HUES6 (cell line): ENCODE data around the gene MIX23.

Experiments used
- H3K27ac ChIP-seq: 2 replicates; pipeline ENCODE4 v1.7.0; 2013; ENCODE audit warnings: low read depth, mild to moderate bottlenecking, low read length, inconsistent platforms
- H3K27me3 ChIP-seq: 2 replicates; pipeline ENCODE4 v1.6.1; 2013; ENCODE audit warnings: low read length; ENCODE audit not compliant: control insufficient read depth, insufficient read depth
- H3K36me3 ChIP-seq: 2 replicates; pipeline ENCODE4 v1.6.1; 2013; ENCODE audit warnings: low read length; ENCODE audit not compliant: control insufficient read depth, insufficient read depth
- H3K4me1 ChIP-seq: 2 replicates; pipeline ENCODE4 v1.6.1; 2013; ENCODE audit warnings: low read length; ENCODE audit not compliant: control insufficient read depth, insufficient read depth
- H3K4me3 ChIP-seq: 2 replicates; pipeline ENCODE4 v1.5.1; 2013; ENCODE audit warnings: low read depth, low read length
- H3K9ac ChIP-seq: one replicate; pipeline ENCODE4 v1.6.1; 2013; ENCODE audit warnings: mild to moderate bottlenecking, low read length
- H3K9me3 ChIP-seq: 2 replicates; pipeline ENCODE4 v1.6.1; 2013; ENCODE audit warnings: low read depth, low read length; ENCODE audit not compliant: control insufficient read depth, insufficient read depth

Gene MIX23

DNA sequence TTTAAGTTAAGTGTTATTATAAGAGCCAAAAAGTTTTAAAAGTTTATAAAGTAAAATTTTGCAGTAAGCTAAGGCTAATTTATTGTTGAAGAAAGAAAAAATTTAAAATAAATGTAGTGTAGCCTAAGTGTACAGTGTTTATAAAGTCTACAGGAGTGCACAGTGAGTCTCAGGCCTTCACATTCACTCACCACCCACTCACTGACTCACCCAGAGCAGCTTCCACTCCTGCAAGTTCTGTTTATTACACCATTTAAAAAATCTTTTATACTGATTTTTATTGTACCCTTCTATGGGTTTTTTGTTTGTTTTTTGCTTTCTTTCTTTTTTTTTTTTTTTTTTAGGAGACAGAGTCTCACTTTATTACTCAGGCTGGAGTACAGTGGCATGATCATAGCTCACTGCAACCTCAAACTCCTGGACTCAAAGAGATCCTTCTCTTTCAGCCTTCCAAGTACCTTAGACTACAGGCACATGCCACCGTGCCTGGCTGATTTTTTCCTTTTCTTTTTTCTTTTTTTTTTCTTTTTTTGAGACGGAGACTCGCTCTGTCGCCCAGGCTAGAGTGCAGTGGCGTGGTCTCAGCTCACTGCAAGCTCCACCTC lies 32.1 kb downstream of the MIX23 start:
- no peak overlapping the region for H3K4me3 ChIP-seq
- no peak overlapping the region for H3K9ac ChIP-seq
- H3K9me3 ChIP-seq: no peaks in the 10 kb centered on the region
- no peaks in the 10 kb centered on the region for H3K36me3 ChIP-seq
- no peak overlapping the region for H3K27ac ChIP-seq
- H3K4me1 ChIP-seq: no peaks in the 10 kb centered on the region
- H3K27me3 ChIP-seq: no peaks in the 10 kb centered on the region

GRCh38 chr3:122349171-122349570 lies 33.9 kb downstream of the MIX23 start:
- no peak overlapping the region for H3K9ac ChIP-seq

DNA sequence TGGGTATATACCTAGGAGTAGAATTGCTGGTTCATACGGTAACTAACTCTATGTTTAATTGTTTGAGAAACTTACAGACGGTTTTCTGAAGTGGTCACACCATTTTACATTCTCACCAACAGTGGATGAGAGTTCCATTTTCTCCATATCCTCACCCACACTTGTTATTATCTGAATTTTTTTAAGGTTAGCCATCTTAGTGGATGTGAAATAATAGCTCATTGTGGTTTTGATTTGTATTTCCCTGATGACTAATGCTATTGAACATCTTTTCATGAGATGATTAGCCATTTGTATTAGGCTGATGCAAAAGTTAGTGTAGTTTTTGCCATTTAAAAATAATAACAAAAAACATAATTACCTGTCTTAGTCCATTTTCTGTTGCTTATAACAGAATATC lies 39.4 kb downstream of the MIX23 start:
- Histone ChIP-seq H3K4me1 (no peaks in the 10 kb centered on the region), H3K36me3 (no peaks in the 10 kb centered on the region), H3K27ac (no peak overlapping the region), H3K9me3 (no peaks in the 10 kb centered on the region; the same call in 1 of the 2 replicates), H3K4me3 (no peak overlapping the region), H3K27me3 (no peaks in the 10 kb centered on the region), H3K9ac (no peak overlapping the region)

More at GRCh38 chr3:122349171-122349570, 33.9 kb downstream of the MIX23 start:
- no peaks in the 10 kb centered on the region for H3K4me1 ChIP-seq
- no peaks in the 10 kb centered on the region for H3K27me3 ChIP-seq
- H3K4me3 ChIP-seq: no peak overlapping the region
- H3K9me3 ChIP-seq: no peaks in the 10 kb centered on the region
- no peak overlapping the region for H3K27ac ChIP-seq
- H3K36me3 ChIP-seq: no peaks in the 10 kb centered on the region

DNA sequence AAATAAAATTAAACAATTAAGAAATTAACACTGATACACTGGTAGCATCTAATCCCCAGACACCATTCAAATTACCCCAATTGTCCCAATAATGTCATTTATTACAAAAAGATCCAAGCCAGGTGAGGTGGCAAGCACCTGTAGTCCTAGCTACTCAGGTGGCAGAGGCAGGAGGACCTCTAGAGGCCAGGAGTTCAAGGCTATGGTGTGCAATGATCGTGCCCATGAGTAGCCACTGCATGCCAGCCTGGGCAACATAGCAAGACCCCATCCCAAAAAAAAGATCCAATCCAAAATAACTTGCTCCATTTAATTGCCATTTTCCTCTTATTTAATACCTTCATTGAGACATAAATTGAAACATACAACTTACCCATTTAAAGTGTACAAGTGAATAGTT lies 40.2 kb downstream of the MIX23 start:
- Histone ChIP-seq H3K4me3 (no peak overlapping the region), H3K27ac (no peak overlapping the region), H3K27me3 (no peaks in the 10 kb centered on the region), H3K36me3 (no peaks in the 10 kb centered on the region), H3K9ac (no peak overlapping the region), H3K4me1 (no peaks in the 10 kb centered on the region), H3K9me3 (no peaks in the 10 kb centered on the region; the same call in 1 of the 2 replicates)

- Histone ChIP-seq H3K9me3 (no peaks in the 10 kb centered on the region), H3K36me3 (no peaks in the 10 kb centered on the region), H3K4me3 (no peak overlapping the region), H3K9ac (no peak overlapping the region), H3K27ac (no peak overlapping the region), H3K4me1 (no peaks in the 10 kb centered on the region), H3K27me3 (no peaks in the 10 kb centered on the region)
Observed at GRCh38 chr3:122332551-122332950, 50.5 kb downstream of the MIX23 start.

DNA sequence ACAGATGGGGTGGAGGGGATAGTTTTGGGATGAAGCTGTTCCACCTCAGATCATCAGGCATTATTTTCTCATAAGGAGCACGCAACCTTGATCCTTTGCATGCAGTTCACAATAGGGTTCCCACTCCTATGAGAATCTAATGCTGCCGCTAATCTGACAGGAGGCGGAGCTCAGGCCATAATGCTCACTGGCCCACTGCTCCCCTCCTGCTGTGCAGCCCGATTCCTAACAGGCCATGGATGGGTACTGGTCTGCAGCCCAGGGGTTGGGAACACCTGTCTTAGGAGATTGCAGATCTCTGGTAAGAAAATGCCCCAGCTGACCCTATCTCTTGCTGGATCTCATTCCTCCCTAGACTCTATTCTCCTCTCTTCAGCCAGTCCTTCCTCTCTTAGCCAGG lies 51.1 kb downstream of the MIX23 start:
- no peaks in the 10 kb centered on the region for H3K4me1 ChIP-seq
- H3K4me3 ChIP-seq: no peak overlapping the region
- no peaks in the 10 kb centered on the region for H3K36me3 ChIP-seq
- H3K27me3 ChIP-seq: no peaks in the 10 kb centered on the region
- H3K9me3 ChIP-seq: no peaks in the 10 kb centered on the region
- no peak overlapping the region for H3K9ac ChIP-seq
- H3K27ac ChIP-seq: no peak overlapping the region

DNA sequence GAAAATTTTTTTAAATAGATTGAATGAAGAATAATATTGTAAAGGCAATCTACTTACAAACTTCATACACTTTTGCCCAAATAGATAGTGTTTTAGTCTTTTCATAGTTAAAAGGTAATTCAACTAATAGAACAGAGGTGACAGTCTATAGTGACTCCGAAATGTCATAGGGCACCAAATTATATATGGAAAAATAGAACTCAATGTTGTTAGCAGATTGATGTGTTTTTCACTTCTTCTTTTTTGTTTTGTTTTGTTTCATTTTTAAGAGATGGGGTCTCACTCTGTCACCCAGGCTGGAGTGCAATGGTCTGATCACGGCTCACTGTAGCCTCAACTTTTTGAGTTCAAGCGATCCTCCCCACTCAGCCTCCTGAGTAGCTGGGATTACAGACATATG lies 57.3 kb downstream of the MIX23 start:
- H3K27ac ChIP-seq: no peak overlapping the region
- no peaks in the 10 kb centered on the region for H3K27me3 ChIP-seq
- H3K36me3 ChIP-seq: no peaks in the 10 kb centered on the region
- no peaks in the 10 kb centered on the region for H3K9me3 ChIP-seq
- H3K9ac ChIP-seq: no peak overlapping the region
- no peaks in the 10 kb centered on the region for H3K4me1 ChIP-seq
- no peak overlapping the region for H3K4me3 ChIP-seq

DNA sequence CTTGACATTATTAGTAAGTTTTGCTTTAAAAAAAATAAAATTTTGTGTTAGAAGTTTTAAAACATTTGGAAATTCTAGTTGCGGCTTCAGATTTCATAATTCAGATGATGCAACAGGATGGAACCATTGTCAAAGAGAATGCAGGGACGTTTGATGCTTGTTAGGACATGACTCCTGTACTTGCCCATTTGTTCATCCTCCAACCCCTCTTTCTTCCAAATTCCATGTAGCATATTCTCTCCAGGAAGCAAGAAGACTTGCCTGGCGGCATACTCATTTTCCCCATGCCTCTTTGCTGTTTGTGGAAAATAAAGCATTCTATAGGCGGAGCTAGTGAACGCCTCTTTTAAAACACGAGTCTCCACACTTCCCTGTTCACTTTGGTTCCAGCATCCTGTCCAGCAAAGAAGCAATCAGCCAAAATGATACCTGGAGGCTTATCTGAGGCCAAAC lies 58.1 kb downstream of the MIX23 start, which contains the start of gene CSTA:
TSS of gene CSTA (plus strand) at position 378 of the 453 bp plus-strand sequence. CDS start at position 423, 45 bp downstream.
- no peak within 1 kb of the TSS for H3K4me3 ChIP-seq
- no peaks in the 10 kb centered on the region for H3K4me1 ChIP-seq
- H3K27me3 ChIP-seq: no peaks in the 10 kb centered on the region
- no peak within 1 kb of the TSS for H3K9ac ChIP-seq
- no peaks in the 10 kb centered on the region for H3K36me3 ChIP-seq
- no peaks in the 10 kb centered on the region for H3K9me3 ChIP-seq
- no peak within 1 kb of the TSS for H3K27ac ChIP-seq

GRCh38 chr3:122322095-122323075 lies 60.6 kb downstream of the MIX23 start:
- Histone ChIP-seq H3K9me3 (peaks cover 7% of the 10 kb centered on the region; the same call in 1 of the 2 replicates), H3K4me3 (no peak overlapping the region), H3K4me1 (no peaks in the 10 kb centered on the region), H3K27ac (no peak overlapping the region), H3K9ac (no peak overlapping the region), H3K27me3 (no peaks in the 10 kb centered on the region), H3K36me3 (no peaks in the 10 kb centered on the region)

DNA sequence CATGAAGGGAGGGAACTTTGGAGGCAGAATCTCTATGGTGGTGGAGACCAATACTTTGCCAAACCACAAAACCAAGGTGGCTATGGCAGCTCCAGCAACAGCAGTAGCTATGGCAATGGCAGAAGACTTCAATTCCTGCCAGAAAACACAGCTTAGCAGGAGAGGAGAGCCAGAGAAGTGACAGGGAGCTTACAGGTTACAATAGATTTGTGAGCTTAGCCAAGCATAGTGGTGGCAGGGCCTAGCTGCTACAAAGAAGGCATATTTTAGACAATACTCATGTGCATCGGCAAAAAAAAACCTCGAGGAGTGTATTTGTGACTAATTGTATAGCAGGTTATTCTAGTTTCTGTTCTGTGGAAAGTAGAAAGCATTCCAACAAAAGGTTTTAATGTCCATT lies 64.4 kb downstream of the MIX23 start:
- Histone ChIP-seq H3K27me3 (no peaks in the 10 kb centered on the region), H3K4me3 (no peak overlapping the region), H3K9ac (no peak overlapping the region), H3K4me1 (no peaks in the 10 kb centered on the region), H3K9me3 (peaks cover 7% of the 10 kb centered on the region; the same call in 1 of the 2 replicates), H3K27ac (no peak overlapping the region), H3K36me3 (no peaks in the 10 kb centered on the region)

- Histone ChIP-seq H3K4me3 (no peak overlapping the region), H3K9me3 (peaks cover 7% of the 10 kb centered on the region; the same call in 1 of the 2 replicates), H3K36me3 (no peaks in the 10 kb centered on the region), H3K27me3 (no peaks in the 10 kb centered on the region), H3K4me1 (no peaks in the 10 kb centered on the region), H3K27ac (no peak overlapping the region), H3K9ac (no peak overlapping the region)
Observed at GRCh38 chr3:122316368-122316767, 66.7 kb downstream of the MIX23 start.
